KBM-7 (cell line): Measurements from ENCODE around the gene CHMP4B.

Experiments used
- DNase-seq: peaks from one replicate; pipeline ENCODE4 v3.0.0-alpha.2; 2015
- in situ Hi-C: fragments of 300-500 bp; cut with MboI; formaldehyde crosslinking; loops from 2 replicates; pipeline ENCODE4 v1.14.3; 2020; ENCODE audit warnings: low sequenced_read_pairs, low pct_unique_long_range_greater_than_20kb, mixed read lengths

CHMP4B gene

GRCh38 chr20:33852626-33853506 lies 41.7 kb downstream of the CHMP4B start:
- DNase-seq = no peak
- in situ Hi-C loops = no loop called here

DNA sequence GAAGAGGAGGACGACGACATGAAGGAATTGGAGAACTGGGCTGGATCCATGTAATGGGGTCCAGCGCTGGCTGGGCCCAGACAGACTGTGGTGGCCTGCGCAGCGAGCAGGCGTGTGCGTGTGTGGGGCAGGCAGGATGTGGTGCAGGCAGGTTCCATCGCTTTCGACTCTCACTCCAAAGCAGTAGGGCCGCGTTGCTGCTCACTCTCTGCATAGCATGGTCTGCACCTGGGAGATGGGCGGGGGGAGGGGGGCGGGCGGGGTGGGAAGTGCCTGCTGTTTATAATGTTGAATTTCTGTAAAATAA lies 42.3 kb downstream of the CHMP4B start:
- in situ Hi-C loops = no loop called here
- no peak for DNase-seq

GRCh38 chr20:33857722-33858563 lies 46.8 kb downstream of the CHMP4B start:
- no peak for DNase-seq
- in situ Hi-C loops = no loop called here

DNA sequence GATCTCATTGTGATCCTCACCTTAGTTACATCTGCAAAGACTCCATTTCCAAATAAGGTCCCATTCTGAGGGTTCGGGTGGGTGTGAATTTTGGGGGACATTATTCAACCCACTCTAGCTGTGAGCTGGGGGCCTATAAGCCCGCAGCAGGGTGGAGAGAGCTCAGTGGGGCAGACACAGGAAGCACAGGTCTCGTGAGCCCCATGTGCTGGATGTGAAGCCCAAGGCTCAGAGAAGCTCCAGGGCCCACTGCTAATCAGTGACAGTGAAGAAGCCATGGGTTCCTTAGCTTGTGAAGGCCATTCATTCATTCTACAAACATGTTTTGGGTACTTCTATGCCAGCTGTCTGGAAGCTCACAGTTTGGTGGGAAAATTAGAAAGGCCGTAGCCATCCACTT lies 47.5 kb downstream of the CHMP4B start:
- in situ Hi-C loops = no loop called here
- no peak for DNase-seq

GRCh38 chr20:33859157-33859695 lies 48.1 kb downstream of the CHMP4B start:
- DNase-seq = peak; percentile 83
- in situ Hi-C loops = no loop called here

DNA sequence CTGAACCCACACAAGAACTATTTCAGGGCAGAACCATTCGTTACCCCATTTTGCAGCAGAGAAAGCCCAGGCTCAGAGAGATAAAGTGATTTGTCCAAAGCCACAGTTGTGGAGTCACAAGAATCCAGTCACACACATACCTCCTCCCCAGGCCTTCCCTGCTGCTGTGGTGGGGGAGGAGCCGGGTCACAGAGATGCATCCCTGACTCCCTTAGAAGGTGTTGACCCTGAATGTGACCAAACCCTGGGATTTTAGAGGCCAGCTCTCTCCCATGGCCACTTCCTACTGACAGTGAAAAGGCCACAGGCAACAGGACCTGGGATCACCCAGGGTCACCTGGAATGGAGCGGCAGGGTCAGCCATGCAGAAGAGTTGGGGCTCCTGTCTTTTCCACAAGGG lies 48.6 kb downstream of the CHMP4B start:
- no peak for DNase-seq
- in situ Hi-C loops = no loop called here

DNA sequence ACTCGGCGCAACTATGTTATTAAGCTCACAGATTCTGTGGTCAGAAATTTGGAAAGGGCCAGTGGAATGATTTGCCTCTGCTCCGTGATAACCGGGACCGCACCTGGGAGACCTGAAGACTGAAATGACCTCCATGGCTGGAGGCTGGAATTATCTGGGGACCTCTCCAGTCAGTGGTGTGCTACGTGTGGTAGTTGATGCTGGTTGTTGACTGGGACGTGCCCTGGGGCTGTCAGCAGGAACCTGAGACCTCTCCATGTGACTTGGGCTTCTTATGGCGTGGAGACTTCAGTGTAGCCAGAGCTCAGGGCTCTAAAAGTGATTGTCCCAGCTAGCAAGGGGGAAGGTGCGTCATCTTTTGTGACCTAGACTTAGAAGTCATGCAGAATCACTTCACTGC lies 50.3 kb downstream of the CHMP4B start:
- no peak for DNase-seq
- in situ Hi-C loops = no loop called here

DNA sequence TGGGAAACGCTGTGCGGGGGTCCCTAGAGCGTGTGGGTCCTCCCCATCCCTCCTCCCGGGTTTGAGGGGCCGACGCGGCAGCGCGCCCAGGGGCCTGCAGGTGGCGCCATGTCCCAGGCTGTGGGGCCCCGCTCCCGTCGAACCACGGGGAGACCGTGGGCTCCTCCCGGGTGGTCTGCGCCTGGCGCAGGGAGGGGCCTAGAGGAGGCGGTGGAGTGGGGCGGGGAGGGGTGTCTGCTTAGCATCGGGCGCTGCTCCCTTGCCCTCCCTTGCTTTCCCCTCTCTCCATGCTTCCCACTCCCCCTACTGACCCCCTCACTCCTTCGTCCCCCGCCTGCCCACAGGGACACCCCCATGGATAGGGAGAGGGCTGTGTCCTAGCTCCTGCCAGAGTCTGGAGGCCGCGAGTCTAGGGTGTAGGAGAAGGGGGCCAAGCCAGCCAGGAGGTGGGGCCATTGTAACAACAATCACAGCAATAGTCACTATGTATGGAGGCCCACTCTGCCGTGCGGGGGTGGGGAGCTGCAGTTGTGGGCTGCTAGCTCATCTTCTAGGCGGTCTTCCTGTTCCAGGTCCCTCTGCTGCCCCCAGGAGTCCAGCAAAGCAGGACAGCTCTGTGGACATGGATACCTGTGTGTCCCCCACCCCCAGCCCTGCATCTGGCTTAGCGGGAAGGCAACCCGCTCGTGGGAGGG lies 51.7 kb downstream of the CHMP4B start:
- in situ Hi-C loops = no loop called here
- DNase-seq = peak; percentile 60

DNA sequence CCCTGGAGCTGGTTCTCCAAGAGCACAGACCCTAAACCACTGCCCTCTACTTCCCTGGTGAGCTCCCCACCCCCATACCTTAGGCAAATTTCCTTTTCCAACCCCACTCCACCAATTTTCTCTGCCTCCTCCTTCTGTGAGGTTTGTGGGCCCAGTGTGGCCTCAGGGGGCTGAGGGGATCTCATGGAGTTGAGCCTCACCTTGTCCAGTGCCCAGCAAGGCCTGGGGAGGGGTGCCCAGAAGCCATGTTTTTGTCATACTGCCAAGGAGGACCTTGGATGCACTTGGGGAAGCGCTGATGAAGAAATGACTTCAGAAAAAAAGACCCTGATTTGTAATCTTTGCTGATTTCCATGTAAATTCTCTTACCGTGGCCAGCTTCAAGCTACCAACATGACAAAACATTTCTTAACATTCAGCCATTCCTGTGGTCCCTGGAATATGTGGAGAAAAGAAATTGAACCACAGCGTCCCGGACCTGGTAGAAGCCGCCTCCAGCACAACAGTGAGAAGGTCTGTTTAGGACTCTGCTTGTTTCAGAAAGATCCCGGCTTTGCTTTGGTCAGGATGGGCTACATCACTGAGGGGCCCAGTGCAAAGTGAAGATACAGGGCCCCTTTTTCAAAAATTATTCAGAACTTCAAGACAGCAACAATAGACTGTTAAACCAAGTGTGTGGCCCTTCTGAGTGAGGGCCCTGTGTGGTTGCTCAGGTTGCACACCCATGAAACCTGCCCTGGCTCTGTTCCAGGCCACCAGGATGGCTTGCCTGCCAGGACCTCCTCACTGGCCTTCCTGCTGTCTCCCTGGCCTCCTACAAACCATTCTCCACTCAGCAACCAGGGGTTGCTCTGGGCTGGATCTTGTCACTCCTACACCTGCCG lies 52.5 kb downstream of the CHMP4B start:
- DNase-seq = no peak
- in situ Hi-C loops = no loop called here

DNA sequence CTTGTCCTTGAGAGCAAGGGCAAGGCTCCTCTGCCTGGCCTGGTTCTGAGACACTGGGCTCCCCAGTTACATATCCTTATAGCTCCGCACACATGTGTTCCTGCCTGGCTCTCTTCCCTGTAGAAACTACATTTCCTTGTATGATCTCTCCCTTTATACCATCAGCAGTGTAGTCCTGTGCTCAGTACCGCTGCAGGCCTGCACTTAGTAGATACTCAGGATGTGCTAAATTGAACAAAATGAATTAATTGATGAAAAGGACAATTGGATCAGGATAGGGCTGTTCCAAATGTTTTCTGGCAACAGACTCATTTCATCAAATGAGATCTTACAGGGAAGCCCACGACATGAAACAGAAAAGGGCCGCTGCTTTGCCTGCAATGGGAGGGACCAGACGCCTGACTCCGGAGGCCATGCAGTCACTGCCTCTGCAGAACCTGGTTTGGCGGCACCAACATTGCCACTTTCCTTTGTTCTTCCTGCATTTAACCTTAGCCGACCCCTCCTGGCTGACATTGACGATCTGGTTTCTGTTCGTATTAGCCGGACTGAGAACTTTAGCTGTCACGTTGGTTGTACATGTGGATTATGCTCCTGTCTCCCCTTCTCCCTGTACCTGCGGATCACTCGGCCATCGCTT lies 53.3 kb downstream of the CHMP4B start:
- no peak for DNase-seq
- in situ Hi-C loops = no loop called here

DNA sequence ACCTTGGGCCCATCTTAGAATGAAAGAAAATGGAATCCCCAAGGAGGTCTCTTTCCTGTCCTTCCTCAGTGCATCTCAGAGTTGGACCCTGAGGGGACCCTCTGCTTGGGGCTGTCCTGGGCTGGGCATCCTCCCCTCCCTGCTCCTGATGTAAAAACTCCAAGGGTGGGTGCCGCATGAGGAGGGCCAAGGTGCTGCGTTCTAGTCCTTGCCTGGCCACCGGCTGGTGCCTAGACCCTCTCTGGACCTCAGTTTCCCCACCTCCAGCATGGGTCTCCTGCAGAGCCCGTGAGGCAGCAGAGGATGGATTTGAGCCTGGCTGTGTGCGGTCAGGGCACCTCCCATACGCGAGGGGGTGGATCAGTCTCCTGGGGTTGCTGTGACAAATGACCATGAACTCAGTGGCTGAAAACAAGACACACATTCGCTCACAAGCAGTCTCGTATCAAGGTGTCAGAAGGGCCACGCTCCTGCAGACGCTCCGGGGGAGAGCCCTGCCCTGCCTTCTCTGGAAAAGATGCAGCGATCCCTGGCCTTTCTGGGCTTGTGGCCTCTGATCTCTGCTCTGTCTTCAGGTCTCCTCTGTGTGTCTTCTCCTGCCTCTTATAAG lies 54.7 kb downstream of the CHMP4B start:
- in situ Hi-C loops = no loop called here
- no peak for DNase-seq

DNA sequence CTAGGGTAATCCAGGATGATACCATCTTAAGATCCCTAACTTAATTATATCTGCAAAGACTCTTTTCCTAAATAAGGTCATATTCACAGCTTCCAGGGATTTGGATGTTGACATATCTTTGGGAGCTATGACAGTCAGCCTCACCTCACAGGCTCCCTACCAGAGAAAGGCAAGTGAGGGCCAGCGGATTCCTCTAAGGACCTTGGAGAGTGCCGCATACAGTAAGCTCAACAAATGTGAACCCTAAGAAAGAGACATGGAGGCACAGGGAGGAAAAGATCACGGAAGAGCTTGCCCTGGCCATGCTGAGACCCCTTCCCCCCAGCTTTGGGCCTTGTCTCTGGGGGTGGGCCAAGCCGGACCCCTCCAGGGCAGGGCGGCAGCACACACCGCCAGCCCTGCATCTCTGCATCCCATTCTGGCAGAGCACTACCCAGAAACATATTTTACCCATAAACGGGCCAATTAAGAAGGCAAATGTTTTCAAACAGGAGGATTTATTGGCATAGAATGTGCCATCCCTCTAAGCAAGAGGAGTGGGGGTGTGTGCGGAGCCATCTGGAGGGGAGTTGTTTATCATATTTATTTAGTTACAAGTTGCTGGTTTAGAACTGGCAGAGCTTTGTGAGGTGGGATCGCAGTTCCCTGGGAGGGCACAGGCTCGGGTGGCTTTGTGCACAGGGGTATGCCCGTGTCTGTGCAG lies 55.4 kb downstream of the CHMP4B start:
- DNase-seq = no peak
- in situ Hi-C loops = no loop called here

GRCh38 chr20:33868042-33868441 lies 56.9 kb downstream of the CHMP4B start:
- DNase-seq = no peak
- in situ Hi-C loops = no loop called here

DNA sequence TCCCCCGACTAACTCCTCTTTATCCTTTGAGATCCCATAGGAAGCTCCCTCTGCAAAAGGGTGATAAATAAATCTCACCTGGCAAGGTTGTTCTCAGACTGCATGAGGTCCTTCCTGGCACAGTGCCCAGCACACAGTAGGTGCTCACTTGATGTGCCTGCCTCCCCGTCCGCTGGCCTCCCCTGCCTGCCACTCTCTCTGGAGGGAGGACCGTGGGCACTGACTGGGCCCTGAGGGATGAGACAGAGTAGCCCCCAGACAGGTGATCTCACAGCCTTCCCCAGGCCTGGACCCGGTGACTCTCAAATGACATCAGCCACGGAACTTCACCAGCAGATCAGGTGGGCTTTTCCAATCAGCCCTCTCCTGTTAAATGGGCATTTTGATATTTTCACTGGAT lies 57.4 kb downstream of the CHMP4B start:
- in situ Hi-C loops = no loop called here
- no peak for DNase-seq

DNA sequence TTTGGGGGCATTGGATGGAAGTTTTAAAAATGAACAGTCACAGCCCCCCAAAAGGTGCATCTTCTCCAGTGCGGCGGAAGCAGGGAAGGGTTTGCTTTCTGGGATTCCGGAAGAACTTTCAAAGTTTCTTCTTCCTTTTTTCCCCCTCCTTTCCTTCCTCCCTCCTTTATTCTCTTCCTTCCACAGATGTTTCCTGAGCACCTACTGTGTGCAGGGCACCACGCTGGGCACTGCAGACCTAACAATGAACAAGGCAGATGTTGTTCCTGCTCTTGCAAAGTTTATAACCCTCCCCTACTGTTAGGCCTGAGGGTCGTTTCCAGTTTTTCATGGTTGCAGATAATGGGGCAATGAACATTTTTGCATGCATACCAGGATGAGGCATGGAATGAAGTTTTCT lies 58.1 kb downstream of the CHMP4B start:
- in situ Hi-C loops = no loop called here
- DNase-seq = no peak

DNA sequence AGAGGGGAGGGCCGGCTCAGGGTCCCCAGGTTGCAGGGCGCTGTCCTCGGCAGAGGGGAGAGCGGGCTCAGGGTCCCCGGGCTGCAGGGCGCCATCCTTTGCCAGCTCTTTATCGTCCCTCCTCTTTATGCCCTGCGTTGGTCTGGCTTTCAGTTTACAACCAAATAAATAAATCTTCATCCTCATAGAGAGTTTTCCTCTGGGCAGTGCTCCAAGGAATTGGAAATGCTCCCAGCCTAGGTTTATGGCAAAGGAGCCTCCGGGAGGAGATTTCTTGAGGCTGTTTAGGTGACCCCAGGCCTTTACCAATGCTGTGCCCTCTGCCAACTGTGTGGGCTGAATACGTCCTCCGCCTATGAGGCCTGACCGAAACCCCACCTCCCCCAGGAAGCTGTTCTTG lies 60.2 kb downstream of the CHMP4B start:
- no peak for DNase-seq
- in situ Hi-C loops = no loop called here

DNA sequence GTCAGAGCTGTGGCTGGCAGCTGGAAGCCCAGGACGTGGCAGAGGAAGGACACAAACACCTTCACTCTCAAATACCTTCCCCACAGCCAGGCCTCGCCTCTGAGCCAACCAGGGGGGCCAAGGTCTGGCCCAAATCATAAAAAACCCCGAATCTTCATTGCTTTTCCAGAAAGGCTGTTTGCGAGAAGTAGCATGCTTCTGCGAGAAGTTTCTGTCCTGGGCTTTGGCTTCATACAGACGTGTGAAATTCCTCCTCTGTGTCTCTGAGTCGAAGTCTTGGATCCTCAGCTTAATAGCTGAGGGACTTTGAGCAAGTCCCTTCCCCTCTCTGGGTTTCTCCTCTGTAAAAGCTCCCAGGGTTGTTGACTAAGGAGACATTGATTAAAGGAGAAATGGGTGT lies 63.0 kb downstream of the CHMP4B start:
- DNase-seq = no peak
- in situ Hi-C loops = no loop called here
